Measurements from ENCODE around the gene L3MBTL4.

L3MBTL4 gene

GRCh38 chr18:5986257-5986931 is 428.3 kb downstream of the L3MBTL4 start:
- no peak for DNase-seq (ENCODE audit: low read depth)

DNA sequence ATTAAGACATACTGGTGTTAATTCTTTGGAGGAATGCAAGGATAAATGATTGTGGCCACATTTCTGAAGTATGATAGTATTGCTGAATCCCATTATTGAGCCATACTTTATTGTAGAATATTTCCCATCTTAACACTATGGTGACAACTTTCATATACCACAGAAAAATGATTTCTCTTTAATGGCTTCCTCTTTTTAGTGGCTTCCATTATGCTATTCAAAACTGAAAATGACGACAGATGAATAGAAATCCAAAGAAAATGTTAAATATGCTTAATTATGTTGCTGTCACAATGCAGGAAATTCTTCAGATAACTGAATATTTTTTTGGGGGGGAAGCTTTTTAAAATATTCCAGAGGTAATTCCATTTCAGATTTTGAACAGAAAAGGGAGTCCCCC is 430.5 kb downstream of the L3MBTL4 start:
- no peak for DNase-seq (ENCODE audit: low read depth)

GRCh38 chr18:5983488-5983887 is 431.2 kb downstream of the L3MBTL4 start:
- no peak for DNase-seq (ENCODE audit: low read depth)

DNA sequence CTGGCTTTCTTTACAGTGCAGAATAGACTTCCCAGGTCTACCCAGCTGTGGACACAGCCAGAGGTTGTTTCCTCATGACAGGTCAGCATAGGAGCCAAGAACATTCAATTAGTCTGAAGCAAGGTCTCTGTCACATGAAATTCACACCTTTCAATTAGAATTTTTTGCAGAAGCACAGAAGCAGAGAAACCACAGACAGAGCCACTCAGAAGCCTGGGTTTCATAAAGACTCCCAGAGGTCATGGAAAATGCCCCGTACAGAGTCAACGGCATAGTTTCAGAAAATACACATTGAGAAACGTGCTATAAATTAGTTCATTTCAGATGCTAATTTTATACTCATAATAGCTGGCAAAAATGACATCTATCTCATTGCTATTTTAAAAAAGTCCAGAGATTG is 432.4 kb downstream of the L3MBTL4 start:
- DNase-seq (ENCODE audit: low read depth) = no peak

DNA sequence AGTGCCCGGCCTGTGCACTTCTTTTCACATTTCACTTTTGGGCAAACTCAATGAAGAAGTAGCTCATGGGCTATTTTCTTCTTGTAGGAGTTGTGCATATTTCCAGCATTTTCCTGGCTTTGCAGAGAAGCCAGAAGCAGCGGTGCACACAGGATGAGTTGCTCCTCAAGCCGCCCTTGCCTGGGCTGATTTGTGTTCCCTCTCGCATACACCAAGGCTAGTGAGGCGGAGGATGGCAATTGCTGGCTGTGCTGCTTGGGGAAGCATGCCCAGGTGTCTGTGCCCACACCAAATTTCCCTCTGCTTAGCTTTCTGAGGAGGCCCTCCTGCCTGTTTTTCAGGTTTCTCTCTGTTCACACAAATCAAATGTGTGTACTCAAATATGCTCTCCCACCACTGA is 434.0 kb downstream of the L3MBTL4 start:
- no peak for DNase-seq (ENCODE audit: low read depth)

- DNase-seq (ENCODE audit: low read depth) = no peak
These were observed 434.7 kb downstream of the L3MBTL4 start for GRCh38 chr18:5979971-5980457.

DNA sequence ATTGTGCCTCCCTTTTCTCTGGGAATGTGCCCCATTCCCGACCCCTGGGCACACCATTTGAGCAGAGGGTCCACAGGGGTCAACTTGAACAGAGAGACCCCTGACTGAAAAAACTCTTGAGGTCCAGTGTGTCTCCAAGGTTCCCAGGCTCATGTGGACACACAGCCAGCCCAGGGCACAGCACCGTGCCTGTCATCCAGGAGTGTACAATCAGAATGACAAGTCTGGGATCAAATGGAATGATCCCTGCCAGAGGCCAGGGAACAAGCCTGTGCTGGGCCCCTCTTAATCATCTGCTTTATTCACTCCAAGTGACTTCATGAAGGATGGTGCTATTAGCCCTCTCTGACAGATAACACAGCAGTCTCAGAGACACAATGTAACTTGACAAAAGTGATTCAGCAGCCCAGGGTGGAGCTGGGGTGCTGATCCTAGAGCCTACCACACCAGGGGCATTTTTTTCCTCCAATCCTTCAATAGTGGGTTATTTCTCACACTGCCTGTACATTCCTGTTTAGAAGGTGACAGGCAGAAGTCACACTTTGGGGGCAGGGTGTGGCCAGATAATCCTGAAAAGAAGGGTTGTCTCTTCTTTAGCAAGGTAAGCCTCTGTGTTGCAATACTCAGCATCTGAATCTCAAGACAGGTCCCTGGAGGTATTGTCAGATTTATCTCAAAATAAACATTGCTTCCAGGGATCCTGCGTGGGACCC is 435.4 kb downstream of the L3MBTL4 start:
- DNase-seq (ENCODE audit: low read depth) = no peak

DNA sequence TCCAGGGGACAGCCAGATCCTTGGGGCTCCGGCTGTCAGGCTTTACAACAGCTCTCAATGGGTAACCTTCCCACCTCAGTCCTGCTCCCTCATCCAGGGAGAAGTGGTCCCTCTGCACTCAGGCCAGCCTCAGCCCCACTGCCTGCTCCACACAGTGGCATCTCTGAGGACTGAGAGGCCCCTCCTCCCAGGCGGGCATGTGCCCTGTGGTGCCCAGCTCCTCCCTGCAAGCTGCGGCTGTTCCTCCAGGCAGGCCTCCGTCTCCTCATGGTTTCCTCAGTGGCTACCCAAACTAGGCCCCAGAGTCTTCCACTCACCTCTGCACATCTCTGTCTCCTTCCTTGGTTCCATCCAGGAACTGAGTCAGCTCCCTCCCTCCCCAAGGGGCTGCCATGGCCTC is 437.7 kb downstream of the L3MBTL4 start:
- no peak for DNase-seq (ENCODE audit: low read depth)

- DNase-seq (ENCODE audit: low read depth) = no peak
These were observed 439.4 kb downstream of the L3MBTL4 start for GRCh38 chr18:5975111-5976002.

- DNase-seq (ENCODE audit: low read depth) = no peak
These were observed 440.0 kb downstream of the L3MBTL4 start for GRCh38 chr18:5974696-5975095.

DNA sequence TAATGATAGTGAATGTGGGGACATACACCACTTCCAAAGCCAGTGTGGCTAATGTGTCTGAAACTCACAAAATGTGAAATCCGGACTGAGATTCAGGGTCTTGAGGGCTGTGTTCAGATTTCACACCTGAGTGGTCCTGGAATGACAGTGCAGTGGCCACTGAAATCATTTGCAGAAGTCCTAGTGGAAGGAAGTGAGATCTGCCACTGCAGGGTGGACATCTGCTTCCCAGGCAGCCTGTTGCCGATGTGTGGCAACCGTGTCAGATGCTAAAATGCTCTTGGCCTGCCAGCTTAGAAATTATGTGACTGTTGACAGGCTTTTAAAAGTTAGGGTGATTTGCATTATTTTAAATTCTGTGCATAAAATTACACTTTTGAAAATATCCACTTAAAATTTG is 441.6 kb downstream of the L3MBTL4 start:
- DNase-seq (ENCODE audit: low read depth) = no peak

DNA sequence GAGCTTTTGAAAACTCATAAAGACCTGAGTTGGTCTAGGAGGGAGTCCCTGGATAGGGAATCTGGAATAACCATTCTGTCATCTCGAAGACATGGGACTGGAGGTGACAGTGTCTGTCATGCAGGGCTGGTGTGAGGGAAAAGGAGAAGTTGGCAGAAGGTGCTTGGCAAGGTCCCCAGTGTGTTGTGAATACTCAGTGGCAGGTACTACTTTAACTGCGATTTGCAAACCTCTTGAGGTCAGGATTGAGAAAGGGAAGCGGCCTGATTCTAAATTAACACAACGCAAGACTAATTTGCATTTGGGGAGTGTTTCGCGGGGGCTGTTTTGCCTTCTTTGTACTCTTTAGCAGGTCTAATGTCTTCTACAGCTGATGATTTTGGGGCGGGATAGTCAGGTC is 442.4 kb downstream of the L3MBTL4 start:
- DNase-seq (ENCODE audit: low read depth) = no peak

DNA sequence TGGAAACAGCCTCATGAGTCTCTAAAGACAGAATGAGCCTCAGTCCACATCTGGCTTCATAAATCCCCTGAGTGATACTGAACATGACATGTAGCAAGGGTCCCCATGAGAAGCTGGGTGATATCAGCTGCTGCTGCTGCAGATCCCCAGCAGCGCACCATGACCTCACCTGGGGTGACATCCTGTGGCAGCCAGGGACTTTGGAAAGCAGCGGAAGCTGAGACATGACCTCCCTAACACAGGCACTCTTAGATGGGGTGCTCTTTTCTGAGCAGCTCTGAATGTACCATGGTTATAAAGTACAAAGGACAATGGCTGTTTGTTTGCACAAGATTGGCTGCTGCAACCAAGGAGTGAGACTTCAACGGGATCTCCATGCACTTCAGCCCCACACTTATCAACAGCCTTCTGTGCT is 444.7 kb downstream of the L3MBTL4 start:
- no peak for DNase-seq (ENCODE audit: low read depth)

GRCh38 chr18:5969355-5969988 is 445.2 kb downstream of the L3MBTL4 start:
- no peak for DNase-seq (ENCODE audit: low read depth)

DNA sequence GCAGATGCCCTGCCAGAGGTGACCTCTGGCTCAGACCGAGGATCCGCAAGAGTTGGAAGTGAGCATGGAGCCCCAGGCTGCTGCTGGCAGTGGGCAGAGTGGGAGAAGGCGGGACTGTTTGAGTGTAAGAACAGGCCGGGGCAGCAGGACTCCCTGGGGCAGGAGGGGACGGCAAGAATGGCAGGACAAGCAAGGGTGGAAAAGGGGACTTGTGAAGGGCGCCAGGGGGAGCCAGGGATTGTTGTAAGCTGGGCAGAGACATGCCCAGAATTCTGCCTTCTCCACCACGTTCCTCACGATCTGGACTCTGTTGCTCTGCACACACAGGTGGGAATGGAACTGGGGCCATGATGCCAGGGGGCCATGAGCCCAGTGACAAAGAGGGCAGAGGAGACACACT is 447.0 kb downstream of the L3MBTL4 start:
- DNase-seq (ENCODE audit: low read depth) = no peak

DNA sequence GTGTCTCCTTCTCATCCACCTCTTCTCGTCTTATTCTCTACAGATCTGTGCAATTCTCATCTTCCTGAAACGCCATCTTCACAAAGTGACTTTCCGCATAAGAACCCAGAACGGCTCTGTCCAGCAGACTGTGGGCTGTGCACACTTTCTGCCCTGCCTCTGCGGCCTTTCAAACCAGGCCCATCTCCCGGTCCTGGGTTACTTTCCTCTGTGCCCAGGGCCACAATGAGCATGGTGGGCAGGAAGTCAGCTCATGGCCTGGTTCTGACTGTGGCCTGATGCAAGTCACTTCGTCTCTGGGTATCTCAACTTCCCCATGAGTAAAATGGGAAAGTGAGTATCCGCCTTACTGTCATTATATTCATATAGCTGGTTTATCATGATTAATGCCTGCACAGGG is 447.7 kb downstream of the L3MBTL4 start:
- no peak for DNase-seq (ENCODE audit: low read depth)

- no peak for DNase-seq (ENCODE audit: low read depth)
These were observed 448.2 kb downstream of the L3MBTL4 start for GRCh38 chr18:5966514-5966913.

GRCh38 chr18:5964996-5965395 is 449.7 kb downstream of the L3MBTL4 start:
- no peak for DNase-seq (ENCODE audit: low read depth)

GRCh38 chr18:5964596-5964995 is 450.1 kb downstream of the L3MBTL4 start:
- DNase-seq (ENCODE audit: low read depth) = no peak

GRCh38 chr18:5964108-5964507 is 450.6 kb downstream of the L3MBTL4 start:
- no peak for DNase-seq (ENCODE audit: low read depth)

DNA sequence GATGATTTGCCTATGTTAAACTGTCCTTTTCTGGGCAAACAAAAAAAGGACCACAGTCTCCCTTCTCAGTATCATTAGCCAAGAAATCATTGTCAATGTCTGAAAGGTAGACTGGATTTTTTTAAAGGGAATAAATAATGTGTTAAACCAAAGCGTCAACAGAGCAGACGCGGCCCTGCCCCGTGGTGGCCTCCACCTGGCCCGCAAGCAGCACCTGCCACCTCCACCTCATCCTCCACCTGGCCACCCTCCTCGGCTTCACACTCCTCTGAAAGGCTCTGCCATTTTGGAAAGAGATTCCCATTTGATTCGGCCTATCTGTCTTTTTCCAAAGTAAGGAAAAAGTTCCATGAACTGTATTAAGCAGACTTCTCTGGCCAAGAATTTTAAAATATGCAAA is 451.4 kb downstream of the L3MBTL4 start:
- no peak for DNase-seq (ENCODE audit: low read depth)

- DNase-seq (ENCODE audit: low read depth) = no peak
These were observed 452.3 kb downstream of the L3MBTL4 start for GRCh38 chr18:5962362-5962761.

Measured in CMK (cell line).